ENCODE data around the gene MAS1L. TPM values are rescaled to one million over a fixed set of nuclear protein-coding genes. Genes with fewer than 3 reads are reported as not detected.
"Not testable (repeated sequence)": the region's sequence is repeated elsewhere in the genome, so short reads cannot be mapped to it uniquely, and the experiment has no call there.

The MAS1L gene
- total RNA-seq, 1 donor from 2014 or later = not detected

DNA sequence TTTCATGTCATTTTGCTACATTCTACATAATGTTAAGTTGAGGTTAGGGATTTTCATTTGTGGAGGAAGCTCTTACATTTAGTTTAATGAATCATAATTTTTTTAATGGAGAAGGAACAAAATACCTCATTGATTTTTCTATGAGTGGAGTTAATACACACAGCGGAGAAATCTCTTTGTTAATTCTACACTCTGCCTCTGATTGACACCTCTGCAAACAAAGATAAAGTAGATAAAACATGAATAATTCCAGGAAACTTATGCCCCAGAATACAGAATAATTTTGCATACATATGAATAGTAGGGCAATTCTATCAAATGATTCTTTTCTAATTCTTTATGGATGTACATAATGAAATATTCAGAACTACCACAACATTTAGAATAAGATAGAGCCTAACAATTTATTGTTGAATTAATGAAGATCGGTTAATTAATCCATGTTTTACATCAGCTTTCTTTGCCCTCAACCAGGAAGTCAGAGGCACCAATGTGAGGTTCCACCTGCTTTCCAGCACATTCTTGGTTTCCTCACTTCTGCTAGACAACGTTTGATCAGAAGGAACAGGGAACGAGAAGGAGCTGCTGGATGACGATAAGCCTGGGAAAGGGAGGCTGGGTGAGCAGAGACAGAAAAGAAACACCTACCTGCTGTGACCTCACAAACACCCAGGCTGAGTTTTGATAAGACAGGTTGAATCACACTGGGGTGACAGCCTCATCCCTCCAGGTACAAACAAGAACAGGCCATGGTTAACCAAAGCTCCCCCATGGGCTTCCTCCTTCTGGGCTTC, 26.5 kb downstream of the MAS1L start:
- intact Hi-C loops (cut with DNase I) = no loop called here
- no peaks in the 10 kb centered on the region for H3K36me3 ChIP-seq
- no peak for TF ChIP-seq POLR2A (IDR thresholded peaks at IDR 0.05)
- TF ChIP-seq, protein P1, sequence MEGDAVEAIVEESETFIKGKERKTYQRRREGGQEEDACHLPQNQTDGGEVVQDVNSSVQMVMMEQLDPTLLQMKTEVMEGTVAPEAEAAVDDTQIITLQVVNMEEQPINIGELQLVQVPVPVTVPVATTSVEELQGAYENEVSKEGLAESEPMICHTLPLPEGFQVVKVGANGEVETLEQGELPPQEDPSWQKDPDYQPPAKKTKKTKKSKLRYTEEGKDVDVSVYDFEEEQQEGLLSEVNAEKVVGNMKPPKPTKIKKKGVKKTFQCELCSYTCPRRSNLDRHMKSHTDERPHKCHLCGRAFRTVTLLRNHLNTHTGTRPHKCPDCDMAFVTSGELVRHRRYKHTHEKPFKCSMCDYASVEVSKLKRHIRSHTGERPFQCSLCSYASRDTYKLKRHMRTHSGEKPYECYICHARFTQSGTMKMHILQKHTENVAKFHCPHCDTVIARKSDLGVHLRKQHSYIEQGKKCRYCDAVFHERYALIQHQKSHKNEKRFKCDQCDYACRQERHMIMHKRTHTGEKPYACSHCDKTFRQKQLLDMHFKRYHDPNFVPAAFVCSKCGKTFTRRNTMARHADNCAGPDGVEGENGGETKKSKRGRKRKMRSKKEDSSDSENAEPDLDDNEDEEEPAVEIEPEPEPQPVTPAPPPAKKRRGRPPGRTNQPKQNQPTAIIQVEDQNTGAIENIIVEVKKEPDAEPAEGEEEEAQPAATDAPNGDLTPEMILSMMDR (IDR thresholded peaks at IDR 0.05) = no peak
- TF ChIP-seq POLR2AphosphoS5 (IDR thresholded peaks at IDR 0.05; ENCODE audit: insufficient read depth in 1 of 2, low read depth in 1 of 2) = no peak
- H3K4me1 ChIP-seq = no peaks in the 10 kb centered on the region
- no peak overlapping the region for H3K4me3 ChIP-seq
- no peak for DNase-seq (ENCODE audit: extremely low spot score in 2 of 2)
- no peaks in the 10 kb centered on the region for H3K9me3 ChIP-seq
- H3K27me3 ChIP-seq = no peaks in the 10 kb centered on the region
- no peak overlapping the region for H3K27ac ChIP-seq

DNA sequence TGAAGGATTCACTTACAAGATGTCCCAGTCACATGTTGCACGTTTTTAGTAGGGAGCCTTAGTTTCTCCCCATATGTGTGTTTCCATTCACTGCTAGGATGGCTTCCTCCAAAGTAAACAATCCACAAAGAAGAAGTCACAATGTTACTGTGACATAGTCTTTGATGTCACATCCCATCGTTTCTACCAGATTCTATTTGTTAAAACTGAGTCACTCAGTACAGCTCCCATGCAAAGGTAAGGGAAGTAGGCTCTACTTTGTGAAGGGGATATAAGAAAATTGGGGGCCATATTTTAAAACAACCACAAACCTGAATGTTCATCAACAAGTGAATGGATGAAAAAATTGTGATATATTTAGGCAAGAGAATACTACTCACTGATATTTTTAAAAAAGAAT, 30.8 kb downstream of the MAS1L start, which contains the start of the genes OR11A1 and OR2H1:
OR11A1 (minus strand) TSS at position 101 of the 400 bp plus-strand sequence. CDS start 29,430 bp downstream, outside the sequence.
OR2H1 (plus strand) TSS at position 185 of the 400 bp plus-strand sequence. CDS start 4,615 bp downstream, outside the sequence.
- Histone ChIP-seq H3K4me1 (no peaks in the 10 kb centered on the region), H3K36me3 (no peaks in the 10 kb centered on the region)
- TF ChIP-seq, protein P1 (IDR thresholded peaks at IDR 0.05) = no peak
- TF ChIP-seq POLR2A (IDR thresholded peaks at IDR 0.05) (no peak), POLR2AphosphoS5 (IDR thresholded peaks at IDR 0.05; ENCODE audit: insufficient read depth in 1 of 2, low read depth in 1 of 2) (no peak)

DNA sequence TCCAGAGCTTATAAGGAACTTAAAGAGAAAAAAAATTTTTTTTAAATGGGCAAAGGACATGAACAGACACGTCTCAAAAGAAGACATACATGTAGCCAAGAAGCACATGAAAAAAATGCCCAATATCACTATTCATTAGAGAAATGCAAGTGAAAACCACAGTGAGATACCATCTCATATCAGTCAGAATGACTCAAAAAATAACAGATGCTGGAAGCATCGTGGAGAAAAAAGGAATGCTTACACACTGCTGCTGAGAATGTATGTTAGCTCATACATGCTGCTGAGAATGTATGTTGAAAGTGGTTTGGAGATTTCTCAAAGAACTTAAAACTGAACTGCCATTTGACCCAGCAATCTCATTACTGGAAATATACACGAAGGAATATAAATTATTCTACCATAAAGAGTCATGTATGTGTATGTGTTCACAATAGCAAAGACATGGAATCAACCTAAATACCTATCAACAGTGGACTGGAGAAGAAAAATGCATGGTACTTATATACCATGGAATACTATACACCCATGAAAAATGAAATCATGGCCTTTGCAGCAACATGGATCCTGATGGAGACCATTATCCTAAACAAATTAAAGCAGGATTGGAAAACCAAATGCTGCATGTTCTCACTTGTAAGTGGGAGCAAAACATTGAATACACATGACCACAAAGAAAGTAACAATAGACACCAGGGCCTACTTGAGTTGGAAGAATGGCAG, 36.1 kb downstream of the MAS1L start:
- DNase-seq (ENCODE audit: extremely low spot score in 2 of 2) = no peak
- Histone ChIP-seq H3K27ac (no peak overlapping the region), H3K9me3 (no peaks in the 10 kb centered on the region), H3K4me1 (no peaks in the 10 kb centered on the region), H3K4me3 (no peak overlapping the region), H3K36me3 (no peaks in the 10 kb centered on the region), H3K27me3 (no peaks in the 10 kb centered on the region)
- intact Hi-C loops (cut with DNase I) = no loop called here
- TF ChIP-seq POLR2A (IDR thresholded peaks at IDR 0.05) = no peak
- TF ChIP-seq POLR2AphosphoS5 (IDR thresholded peaks at IDR 0.05; ENCODE audit: insufficient read depth in 1 of 2, low read depth in 1 of 2) = no peak
- TF ChIP-seq, protein P1 (IDR thresholded peaks at IDR 0.05) = no peak

More for the DNA sequence above, 30.8 kb downstream of the MAS1L start, which contains the start of the genes OR11A1 and OR2H1:
- intact Hi-C loops (cut with DNase I) = no loop called here
- no peak for DNase-seq (ENCODE audit: extremely low spot score in 2 of 2)
- Histone ChIP-seq H3K27me3 (no peaks in the 10 kb centered on the region), H3K4me3 (no peak within 1 kb of the TSS), H3K27ac (no peak within 1 kb of the TSS), H3K9me3 (no peaks in the 10 kb centered on the region)

DNA sequence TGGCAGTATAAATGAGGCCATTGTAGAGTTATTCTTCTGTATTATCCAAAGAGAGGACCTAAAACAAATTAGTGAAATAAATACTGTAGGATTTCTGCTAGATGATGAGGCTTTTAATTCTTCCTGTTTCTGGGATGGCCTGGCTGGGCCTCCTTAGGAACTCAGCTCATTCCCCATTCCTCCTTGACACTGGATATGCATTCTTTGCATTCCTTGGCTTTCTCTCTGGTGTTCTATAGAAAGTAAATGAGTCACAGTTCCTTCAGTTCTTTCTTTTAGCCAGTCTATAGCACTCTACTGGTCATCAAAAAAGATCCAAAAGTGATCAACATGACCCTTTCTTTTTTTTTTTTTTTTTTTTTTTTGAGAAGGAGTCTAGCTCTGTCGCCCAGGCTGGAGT, 40.1 kb downstream of the MAS1L start:
- DNase-seq (ENCODE audit: extremely low spot score in 2 of 2) = no peak
- no peaks in the 10 kb centered on the region for H3K4me1 ChIP-seq
- no peaks in the 10 kb centered on the region for H3K9me3 ChIP-seq
- no peaks in the 10 kb centered on the region for H3K27me3 ChIP-seq
- no peak overlapping the region for H3K4me3 ChIP-seq
- no peak for TF ChIP-seq POLR2A (IDR thresholded peaks at IDR 0.05)
- no peak for TF ChIP-seq POLR2AphosphoS5 (IDR thresholded peaks at IDR 0.05; ENCODE audit: insufficient read depth in 1 of 2, low read depth in 1 of 2)
- TF ChIP-seq, protein P1 (IDR thresholded peaks at IDR 0.05) = no peak
- intact Hi-C loops (cut with DNase I) = no loop called here
- H3K36me3 ChIP-seq = no peaks in the 10 kb centered on the region
- H3K27ac ChIP-seq = no peak overlapping the region

DNA sequence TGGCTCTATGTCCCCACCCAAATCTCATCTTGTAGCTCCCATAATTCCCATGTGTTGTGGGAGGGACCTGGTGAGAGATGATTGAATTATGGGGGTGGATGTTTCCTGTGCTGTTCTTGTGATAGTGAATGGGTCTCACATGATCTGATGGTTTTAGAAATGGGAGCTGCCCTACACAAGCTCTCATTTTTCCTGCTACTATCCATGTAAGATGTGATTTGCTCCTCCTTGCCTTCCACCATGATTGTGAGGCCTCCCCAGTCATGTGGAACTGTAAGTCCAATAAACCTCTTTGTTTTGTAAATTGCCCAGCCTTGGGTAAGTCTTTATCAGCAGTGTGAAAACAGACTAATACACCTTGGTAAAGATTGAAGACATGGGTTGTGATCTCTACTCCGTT, 43.7 kb downstream of the MAS1L start:
- H3K4me1 ChIP-seq; H3K9me3 ChIP-seq; H3K27me3 ChIP-seq; H3K4me3 ChIP-seq; H3K36me3 ChIP-seq; intact Hi-C loops (cut with DNase I); H3K27ac ChIP-seq; DNase-seq (ENCODE audit: extremely low spot score in 2 of 2): not testable (repeated sequence)

Measured in vagina (tissue), 2 donors.